NAMALWA (cell line): ENCODE data around the gene ZBTB46.
"Not testable (repeated sequence)": the region's sequence is repeated elsewhere in the genome, so short reads cannot be mapped to it uniquely, and the experiment has no call there.

Source experiments
- DNase-seq: peaks from one replicate; pipeline ENCODE4 v3.0.0-alpha.2; 2015; ENCODE audit warnings: low spot score

ZBTB46 gene

GRCh38 chr20:63830841-63831588 is at the start of gene ZBTB46:
TSS of gene ZBTB46 (minus strand) at chr20:63831264. CDS start at chr20:63790757, 40,507 bp downstream.
- DNase-seq = peak; percentile 36

DNA sequence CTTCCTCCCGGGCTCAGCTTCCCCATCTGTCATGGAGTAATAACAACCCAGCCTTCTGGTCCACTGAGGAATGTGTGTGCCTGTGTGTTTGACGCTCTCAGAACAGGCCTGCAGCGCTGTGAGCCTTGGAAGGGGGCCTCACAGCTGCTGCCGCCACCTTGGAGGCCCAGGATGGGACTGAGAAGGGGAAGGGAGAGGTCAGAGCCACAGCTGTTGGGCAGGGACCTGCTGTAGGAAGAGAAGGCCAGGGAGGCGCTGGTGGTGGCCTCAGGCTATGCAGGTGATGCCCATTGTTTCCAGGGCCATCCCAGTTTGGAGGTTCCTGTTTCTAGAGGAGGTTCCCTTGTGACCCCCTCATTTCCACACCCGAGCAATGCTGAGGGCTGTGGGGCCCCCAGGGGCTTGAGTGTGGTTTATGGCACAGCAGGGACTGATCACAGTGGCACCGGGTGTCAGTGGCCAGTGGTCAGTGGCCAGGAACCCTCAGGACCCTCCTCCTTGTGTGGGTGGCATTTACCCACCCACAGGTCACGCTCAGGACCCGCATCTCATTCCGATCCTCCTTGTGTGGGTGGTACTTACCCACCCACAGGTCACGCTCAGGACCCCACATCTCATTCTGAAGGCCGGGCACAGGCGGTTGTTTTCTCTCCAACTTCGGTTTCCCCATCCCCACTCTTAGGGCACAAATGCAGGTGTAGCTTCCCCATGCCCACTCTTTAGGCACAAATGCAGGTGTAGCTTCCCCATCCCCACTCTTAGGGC is 48.0 kb upstream of the ZBTB46 start:
- no peak for DNase-seq

DNA sequence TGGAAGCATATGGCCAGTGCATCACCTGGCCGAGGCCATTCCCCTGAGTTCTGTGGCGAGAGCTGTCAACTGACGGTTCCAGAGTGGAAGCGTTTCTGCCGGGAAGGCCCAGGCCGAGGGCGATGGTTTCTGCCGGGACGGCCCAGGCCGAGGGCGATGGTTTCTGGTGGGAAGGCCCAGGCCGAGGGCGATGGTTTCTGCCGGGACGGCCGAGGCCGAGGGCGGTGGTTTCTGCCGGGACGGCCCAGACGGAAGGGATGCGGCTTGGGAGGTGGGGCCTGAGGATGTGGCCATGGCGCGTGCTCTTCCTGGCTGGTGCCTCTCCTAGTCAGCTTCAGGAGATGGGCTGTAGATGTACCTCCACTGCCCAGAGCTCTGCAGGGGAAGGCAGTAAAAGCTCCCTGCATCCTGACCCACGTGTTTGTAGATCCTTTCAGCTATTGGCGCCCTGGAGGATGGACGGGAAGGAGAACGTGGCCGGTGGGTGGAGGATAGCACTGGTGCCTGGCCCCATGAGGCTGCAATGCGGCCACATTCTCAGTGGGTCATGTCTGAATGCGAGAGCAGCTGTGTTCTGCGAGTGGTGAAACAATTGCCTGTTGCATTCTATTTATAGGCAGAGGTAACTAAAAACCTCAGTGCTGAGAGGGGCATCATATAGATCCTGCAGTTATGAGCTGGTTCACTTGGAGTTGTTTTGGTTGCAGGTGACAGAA is 46.8 kb upstream of the ZBTB46 start:
- DNase-seq = no peak

DNA sequence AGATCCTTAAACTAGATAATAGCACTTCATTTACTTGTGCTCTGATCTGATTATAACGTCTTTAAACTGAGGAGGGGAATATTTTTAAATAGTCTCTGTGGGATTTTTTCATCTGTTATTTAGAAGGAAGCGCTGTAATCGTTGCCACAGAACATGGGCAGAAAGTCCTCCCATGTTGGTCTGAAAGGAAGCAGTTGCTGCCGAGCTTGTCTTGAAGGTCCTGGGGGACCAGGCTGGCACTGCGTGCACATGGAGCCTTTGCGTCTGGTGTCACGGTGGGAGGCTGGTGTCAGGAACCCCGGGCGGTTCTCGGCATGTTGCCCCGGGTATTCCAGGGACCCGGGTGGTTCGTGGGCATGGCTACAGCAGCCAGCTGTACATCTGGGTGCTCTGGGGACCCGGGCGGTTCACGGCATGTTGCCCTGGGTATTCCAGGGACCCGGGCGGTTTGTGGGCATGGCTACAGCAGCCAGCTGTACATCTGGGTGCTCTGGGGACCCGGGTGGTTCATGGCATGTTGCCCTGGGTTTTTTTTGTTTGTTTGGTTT is 45.5 kb upstream of the ZBTB46 start:
- no peak for DNase-seq

GRCh38 chr20:63874241-63874640 is 43.2 kb upstream of the ZBTB46 start:
- DNase-seq = not testable (repeated sequence)

DNA sequence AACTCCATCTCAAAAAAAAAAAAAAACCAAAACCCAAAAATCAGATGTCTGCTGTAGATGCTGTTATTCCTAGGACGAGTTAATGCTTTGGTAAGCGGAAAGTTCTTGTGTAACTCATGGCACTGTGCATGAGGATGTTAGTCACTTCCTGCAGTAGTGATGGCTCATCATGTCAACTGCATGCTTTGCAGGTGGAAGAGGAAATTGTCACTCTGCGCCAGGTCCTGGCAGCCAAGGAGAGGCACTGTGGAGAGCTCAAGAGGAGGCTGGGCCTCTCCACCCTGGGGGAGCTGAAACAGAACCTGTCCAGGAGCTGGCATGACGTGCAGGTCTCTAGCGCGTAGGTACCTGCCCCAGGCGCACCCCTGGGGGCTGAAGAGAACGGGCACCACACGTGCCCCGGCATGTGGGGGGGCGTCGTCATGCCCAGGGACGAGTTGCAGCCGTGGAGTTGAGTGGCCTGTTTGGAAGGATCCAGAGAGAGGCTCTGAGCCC is 42.5 kb upstream of the ZBTB46 start:
- no peak for DNase-seq

- DNase-seq = no peak
These were observed 37.2 kb upstream of the ZBTB46 start for GRCh38 chr20:63868264-63868663.

- DNase-seq = not testable (repeated sequence)
These were observed 36.0 kb upstream of the ZBTB46 start for GRCh38 chr20:63867042-63867441.

- DNase-seq = peak; percentile 98
These were observed 34.0 kb upstream of the ZBTB46 start, which contains the start of gene TPD52L2 for GRCh38 chr20:63864978-63865640. TSS of gene TPD52L2 (plus strand) at chr20:63865270. CDS start at chr20:63865366, 96 bp downstream.

DNA sequence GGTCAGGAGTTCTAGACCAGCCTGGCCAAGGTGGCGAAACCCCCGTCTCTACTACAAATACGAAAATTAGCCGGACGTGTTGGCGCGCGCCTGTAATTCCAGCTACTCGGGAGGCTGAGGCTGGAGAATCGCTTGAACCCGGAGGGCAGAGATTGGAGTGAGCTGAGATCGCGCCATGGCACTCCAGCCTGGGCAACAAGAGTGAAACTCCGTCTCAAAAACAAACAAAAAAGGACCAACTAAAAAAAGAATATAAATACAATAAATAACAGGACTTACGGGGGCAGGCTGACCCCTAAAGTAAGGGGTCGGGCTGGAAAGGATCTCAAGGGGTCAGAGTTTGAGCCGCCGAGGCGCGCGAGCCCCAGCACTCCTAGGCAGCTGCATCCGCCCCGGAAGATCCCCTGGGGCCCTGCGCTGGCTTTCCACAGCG is 33.5 kb upstream of the ZBTB46 start:
- no peak for DNase-seq

GRCh38 chr20:63863798-63864544 is 32.9 kb upstream of the ZBTB46 start:
- peak; percentile 96 for DNase-seq

DNA sequence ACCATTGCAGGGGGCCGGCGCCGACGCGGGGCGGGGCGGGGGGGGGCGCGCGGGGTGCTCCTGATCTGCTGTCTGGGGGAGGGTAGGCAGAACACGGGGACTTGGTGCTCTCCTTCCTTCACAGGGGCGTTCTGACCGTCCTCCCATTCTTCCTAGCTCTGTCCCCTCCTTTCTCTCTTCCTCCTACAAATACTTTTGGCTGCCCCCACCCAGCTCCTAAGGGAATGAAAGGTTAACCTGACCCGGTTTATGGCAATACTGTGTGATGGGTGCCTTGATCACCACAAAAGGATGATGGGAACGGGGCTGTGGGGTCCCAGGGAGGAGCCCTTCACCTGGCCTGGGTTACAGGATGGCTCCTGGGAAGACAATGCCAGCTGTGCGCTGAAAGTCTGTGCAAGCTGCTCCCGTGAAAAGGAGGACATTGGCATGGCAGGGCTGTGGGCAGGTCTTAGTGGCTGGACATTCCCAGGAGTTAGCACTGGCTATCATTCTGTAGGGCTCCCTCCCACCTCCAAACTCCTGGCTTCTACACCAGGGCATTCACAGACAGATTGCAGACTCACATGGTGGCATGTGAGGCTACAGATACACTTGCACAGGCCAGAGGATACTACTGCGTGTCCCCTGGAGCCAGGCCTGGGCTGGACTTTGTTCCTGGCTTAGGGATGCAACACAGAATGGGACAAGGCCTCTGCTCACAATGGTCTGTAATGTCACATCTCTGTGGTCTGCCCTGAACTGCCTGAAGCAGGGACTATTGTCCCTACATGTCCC is 32.1 kb upstream of the ZBTB46 start:
- no peak for DNase-seq

- DNase-seq = no peak
These were observed 31.2 kb upstream of the ZBTB46 start for GRCh38 chr20:63861981-63862901.

- no peak for DNase-seq
These were observed 30.4 kb upstream of the ZBTB46 start, which contains the start of gene ABHD16B for GRCh38 chr20:63861365-63861934. TSS of gene ABHD16B (plus strand) at chr20:63861498. CDS start at chr20:63861541, 43 bp downstream.

GRCh38 chr20:63860325-63861051 is 29.4 kb upstream of the ZBTB46 start:
- no peak for DNase-seq

GRCh38 chr20:63859166-63859699 is 28.2 kb upstream of the ZBTB46 start:
- DNase-seq = no peak

DNA sequence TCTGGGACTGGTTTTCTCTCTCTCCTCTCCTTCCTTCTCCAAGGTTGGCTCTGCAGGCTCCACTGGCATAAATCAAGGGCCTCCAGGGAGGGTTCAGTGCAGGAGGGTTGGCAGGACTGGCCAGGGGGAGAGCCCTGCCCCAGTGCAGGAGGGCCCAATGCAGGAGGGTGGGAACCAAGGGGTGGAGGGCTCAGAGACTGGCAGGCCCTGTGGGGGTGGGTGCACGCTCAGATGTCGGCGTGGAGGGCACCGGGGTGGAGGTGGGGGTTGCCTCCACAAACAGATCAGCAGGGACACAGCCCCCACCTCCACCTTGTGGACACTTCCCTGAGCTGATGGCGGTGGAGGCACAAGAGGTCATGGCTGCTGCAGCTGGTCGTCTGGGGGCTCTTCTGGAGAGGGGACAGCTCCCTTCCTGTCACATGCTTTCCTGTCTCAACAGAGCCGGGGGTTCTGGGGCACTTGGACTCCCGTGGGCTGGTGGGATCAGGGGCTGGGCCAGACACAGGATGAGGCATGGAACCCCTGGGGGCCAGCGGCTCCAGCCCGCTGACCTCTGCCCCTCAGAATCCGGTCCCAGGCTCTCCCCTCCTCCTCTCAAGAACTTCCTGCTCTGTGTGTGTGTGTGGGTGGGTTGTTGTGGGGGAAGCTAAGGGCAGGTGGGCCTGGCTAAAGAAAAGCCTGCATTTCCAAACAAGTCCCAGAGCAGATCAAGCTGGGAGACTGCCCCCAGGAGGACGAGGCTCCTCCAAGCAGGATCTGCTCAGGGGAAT is 27.5 kb upstream of the ZBTB46 start:
- DNase-seq = no peak
